Neutrophil (primary cell): Measurements from ENCODE around the gene ZSWIM6.

Experiments
- H3K27ac ChIP-seq: fragments of 200-600 bp; sonication (generic); 2 replicates; pipeline ENCODE4 v1.5.1; 2016; ENCODE audit warnings: mild to moderate bottlenecking, moderate library complexity
- H3K27me3 ChIP-seq: fragments of 200-600 bp; sonication (generic); 2 replicates; pipeline ENCODE4 v1.6.0; 2016; ENCODE audit warnings: mild to moderate bottlenecking
- H3K36me3 ChIP-seq: fragments of 200-600 bp; sonication (generic); 2 replicates; pipeline ENCODE4 v1.5.1; 2017
- H3K4me1 ChIP-seq, 2 experiments: fragments of 200-600 bp in 1 of 2; sonication (generic) in 1 of 2; 1 replicate in 1 of 2; 2 replicates in 1 of 2; pipeline versions ENCODE4 v1.5.1 to v1.6.1; 2013 to 2016; ENCODE audit warnings: low read depth in 1 of 2, low read length in 1 of 2, mild to moderate bottlenecking in 1 of 2, moderate library complexity in 1 of 2; ENCODE audit not compliant: control insufficient read depth in 1 of 2, insufficient read depth in 1 of 2
- H3K4me3 ChIP-seq, 2 experiments: fragments of 200-600 bp in 1 of 2; sonication (generic) in 1 of 2; 1 replicate in 1 of 2; 2 replicates in 1 of 2; pipeline ENCODE4 v1.5.1; 2013 to 2016; ENCODE audit warnings: low read depth in 1 of 2, low read length in 1 of 2, mild to moderate bottlenecking in 1 of 2, moderate library complexity in 1 of 2
- H3K9me3 ChIP-seq: fragments of 200-600 bp; sonication (generic); 2 replicates; pipeline ENCODE4 v1.5.1; 2016
- TF ChIP-seq, protein P1 (sequence below): fragments of 200-600 bp; sonication (generic); IDR thresholded peaks from 2 replicates; pipeline ENCODE4 v1.5.1; 2016; ENCODE audit warnings: antibody characterized with exemption

The ZSWIM6 gene

DNA sequence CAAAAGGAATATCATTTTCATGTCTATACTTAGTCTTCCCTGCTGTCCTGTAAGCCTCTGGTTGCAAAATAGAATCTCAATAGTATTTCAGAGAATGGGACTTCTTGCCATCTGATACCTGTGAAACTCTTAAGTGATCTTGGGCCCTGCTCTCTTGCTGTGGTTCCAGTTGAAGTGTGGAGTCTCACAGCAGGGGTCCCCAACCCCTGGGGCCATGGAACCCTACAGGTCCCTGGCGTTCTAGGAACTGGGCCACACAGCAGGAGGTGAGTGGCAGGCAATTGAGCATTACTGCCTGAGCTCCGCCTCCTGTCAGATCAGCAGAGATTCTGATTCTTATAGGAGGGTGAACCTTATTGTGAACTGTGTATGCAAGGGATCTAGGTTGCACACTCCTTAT, 65.9 kb downstream of the ZSWIM6 start:
- TF ChIP-seq, protein P1, sequence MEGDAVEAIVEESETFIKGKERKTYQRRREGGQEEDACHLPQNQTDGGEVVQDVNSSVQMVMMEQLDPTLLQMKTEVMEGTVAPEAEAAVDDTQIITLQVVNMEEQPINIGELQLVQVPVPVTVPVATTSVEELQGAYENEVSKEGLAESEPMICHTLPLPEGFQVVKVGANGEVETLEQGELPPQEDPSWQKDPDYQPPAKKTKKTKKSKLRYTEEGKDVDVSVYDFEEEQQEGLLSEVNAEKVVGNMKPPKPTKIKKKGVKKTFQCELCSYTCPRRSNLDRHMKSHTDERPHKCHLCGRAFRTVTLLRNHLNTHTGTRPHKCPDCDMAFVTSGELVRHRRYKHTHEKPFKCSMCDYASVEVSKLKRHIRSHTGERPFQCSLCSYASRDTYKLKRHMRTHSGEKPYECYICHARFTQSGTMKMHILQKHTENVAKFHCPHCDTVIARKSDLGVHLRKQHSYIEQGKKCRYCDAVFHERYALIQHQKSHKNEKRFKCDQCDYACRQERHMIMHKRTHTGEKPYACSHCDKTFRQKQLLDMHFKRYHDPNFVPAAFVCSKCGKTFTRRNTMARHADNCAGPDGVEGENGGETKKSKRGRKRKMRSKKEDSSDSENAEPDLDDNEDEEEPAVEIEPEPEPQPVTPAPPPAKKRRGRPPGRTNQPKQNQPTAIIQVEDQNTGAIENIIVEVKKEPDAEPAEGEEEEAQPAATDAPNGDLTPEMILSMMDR, result no peak
- Histone ChIP-seq H3K27me3 (no peaks in the 10 kb centered on the region), H3K36me3 (no peaks in the 10 kb centered on the region), H3K9me3 (no peaks in the 10 kb centered on the region), H3K4me1 (peaks cover 0 to 5% of the 10 kb centered on the region in 2 experiments), H3K4me3 (no peak overlapping the region), H3K27ac (no peak overlapping the region)

DNA sequence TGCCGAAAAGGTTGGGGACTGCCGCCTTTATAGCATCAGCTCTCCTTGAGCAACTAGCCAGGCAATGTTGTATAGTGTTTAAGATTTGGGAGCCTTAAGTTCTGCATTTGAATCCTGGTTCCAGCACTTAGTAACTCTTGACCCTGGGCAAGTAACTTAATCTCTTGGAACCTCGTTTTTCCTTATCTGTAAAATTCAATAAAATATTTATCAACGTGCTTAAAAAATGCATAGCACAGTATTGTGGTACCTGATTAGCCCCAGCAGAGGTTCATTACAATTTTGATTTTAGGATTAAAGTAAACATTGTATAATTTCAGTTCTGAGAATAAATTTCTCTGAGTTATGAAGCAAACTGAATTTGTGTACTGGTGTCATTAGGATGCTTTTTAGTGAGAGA, 66.4 kb downstream of the ZSWIM6 start:
- TF ChIP-seq, protein P1, result no peak
- peaks cover 0 to 7% of the 10 kb centered on the region in 2 experiments for H3K4me1 ChIP-seq
- no peaks in the 10 kb centered on the region for H3K9me3 ChIP-seq
- H3K27ac ChIP-seq, result no peak overlapping the region
- no peaks in the 10 kb centered on the region for H3K27me3 ChIP-seq
- no peaks in the 10 kb centered on the region for H3K36me3 ChIP-seq
- H3K4me3 ChIP-seq, result no peak overlapping the region

DNA sequence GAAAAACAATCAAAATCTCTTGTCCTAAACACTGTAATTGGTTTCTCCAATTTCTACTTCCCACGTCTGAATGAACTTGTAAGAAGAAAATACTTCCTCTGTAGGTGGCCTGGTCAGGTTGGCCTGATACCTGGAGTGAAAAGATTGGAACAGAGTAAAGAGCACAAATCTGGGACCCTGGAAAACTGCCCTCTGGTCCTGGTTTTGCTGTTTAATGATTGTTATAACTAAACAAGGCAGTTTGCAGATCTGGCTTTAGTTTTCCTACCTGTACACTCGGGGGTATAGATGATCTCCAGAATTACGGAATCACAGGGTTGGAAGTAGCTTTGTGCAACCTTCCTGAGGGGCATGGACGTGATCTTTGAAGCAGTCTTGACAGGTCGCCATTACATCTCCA, 67.6 kb downstream of the ZSWIM6 start:
- H3K36me3 ChIP-seq, result no peaks in the 10 kb centered on the region
- H3K27me3 ChIP-seq, result no peaks in the 10 kb centered on the region
- no peak overlapping the region for H3K27ac ChIP-seq
- no peaks in the 10 kb centered on the region for H3K9me3 ChIP-seq
- TF ChIP-seq, protein P1, result no peak
- H3K4me3 ChIP-seq, result no peak overlapping the region
- H3K4me1 ChIP-seq, result peaks cover 0 to 7% of the 10 kb centered on the region in 2 experiments

DNA sequence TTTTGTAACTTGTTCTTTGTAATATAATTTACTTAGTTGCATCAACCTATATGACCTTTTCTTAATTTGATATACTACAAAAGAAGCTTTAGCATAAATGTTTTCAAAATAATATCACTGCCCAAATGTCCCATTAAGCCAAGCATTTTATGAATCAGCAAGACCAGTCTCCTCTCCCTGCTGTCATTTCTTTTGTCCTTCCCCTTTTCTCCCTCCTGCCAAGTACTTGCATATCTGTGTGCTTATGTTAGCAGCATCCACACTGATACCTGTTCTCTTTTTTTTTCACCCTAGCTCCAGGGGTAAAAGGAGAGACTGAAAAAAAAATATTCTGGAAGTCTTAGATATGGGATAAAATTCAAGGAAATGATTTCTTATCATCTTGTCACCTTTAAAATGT, 69.7 kb downstream of the ZSWIM6 start:
- H3K27ac ChIP-seq, result no peak overlapping the region

DNA sequence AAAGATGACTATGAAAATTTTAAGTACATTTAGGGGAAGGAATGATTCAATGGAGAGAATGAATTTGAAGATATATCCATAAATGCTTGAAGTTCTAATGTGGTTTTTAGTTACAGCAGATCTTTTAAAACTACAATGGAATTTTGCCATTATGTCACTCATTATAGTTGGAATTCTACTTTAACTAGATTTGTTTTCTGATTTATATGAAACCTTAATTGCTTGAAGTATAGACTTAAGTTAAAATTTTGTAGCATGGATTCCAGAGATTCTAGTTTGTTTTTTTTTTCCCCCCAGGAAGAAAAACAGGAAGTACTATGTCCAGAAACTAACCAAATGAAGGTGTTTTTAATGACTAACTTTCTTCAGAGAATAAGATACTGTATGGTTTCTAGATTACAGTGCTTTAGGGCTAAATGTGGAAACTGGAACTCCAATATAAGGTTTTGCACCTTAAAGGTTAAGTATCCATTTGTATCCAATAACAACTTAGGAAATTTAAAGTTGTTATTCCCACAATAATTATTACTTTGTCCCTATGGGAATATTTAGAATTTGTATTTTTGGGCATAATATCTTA, 70.3 kb downstream of the ZSWIM6 start:
- Histone ChIP-seq H3K27ac (no peak overlapping the region), H3K4me3 (no peak overlapping the region), H3K36me3 (no peaks in the 10 kb centered on the region), H3K27me3 (no peaks in the 10 kb centered on the region), H3K9me3 (no peaks in the 10 kb centered on the region), H3K4me1 (peaks cover 0 to 7% of the 10 kb centered on the region in 2 experiments)
- TF ChIP-seq, protein P1, result no peak

More for the DNA sequence above, 69.7 kb downstream of the ZSWIM6 start:
- TF ChIP-seq, protein P1, result no peak
- no peaks in the 10 kb centered on the region for H3K9me3 ChIP-seq
- no peaks in the 10 kb centered on the region for H3K27me3 ChIP-seq
- H3K4me1 ChIP-seq, result peaks cover 0 to 7% of the 10 kb centered on the region in 2 experiments
- no peak overlapping the region for H3K4me3 ChIP-seq
- H3K36me3 ChIP-seq, result no peaks in the 10 kb centered on the region
